ENCODE data around the gene PEAK1. TPM values are rescaled to one million over a fixed set of nuclear protein-coding genes. Genes with fewer than 3 reads are reported as not detected.

The PEAK1 gene
- total and polyA plus RNA-seq, 10 of the 15 experiments (the other 5 are each of a cell fraction or from before 2014, with no cell fraction given): 0.62 to 24.2 (median 11.2) TPM

DNA sequence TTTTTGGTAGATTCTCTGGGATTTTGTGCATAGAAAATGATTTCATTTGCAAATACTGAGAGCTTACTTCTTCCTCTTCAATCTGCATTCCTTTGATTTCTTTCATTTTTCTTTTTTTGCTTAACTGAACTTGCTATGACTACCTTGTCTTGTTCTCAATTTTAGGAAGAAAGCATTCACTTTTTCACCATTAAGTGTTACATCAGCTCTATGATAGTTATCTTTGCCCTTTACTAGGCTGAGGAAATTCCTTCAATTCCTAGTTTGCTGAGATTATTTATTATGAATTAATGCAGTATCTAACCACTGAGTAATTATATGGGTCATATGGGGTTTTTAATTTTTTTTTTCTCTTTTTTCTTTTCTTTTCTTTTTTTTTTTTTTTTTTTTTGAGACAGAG lies 172.8 kb downstream of the PEAK1 start:
- RAD21 ChIA-PET (ENCODE audit: unreplicated experiment): no interaction called here

DNA sequence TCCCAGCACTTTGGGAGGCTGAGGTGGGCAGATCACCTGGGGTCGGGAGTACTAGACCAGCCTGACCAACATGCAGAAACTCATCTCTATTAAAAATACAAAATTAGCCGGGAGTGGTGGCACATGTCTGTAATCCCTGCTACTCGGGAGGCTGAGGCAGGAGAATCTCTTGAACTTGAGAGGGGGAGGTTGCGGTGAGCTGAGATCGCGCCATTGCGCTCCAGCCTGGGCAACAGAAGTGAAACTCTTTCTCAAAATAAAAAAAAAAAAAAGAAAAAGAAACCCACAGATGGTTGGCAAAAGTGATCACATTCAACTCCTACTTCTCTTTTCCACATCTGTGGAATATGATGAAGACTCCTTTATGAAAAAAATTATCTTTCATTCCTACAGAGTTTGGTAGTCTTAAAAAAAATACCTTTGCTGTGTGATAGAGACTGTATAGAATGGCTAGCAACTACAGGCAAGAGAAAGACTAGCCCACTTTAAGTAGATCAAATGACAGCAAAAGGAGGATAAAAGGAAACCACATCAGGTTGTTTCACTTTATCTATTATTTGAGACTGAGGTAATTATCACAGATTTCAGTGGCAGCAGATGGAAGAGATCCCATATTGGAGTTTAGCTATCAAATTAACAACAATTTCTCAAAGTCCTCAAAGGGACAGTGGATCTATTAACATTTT lies 176.0 kb downstream of the PEAK1 start:
- 86% methylated on average over 7 of the region's 7 CpGs for WGBS (ENCODE audit: insufficient coverage, insufficient replicate concordance, low lambda C conversion rate, missing lambda C conversion rate)
- FAIRE-seq (no peak), DNase-seq (ENCODE audit: low read depth, low spot score) (no peak), ATAC-seq (peak; percentile 68)
- intact Hi-C loops (cut with micrococcal nuclease; ENCODE audit: unreplicated experiment) (no loop called here), in situ Hi-C loops (cut with MboI) (no loop called here)
- H3K9ac ChIP-seq (ENCODE audit: control insufficient read depth, insufficient read depth, low read length): no peak overlapping the region
- SMC1A ChIA-PET (ENCODE audit: uncharacterized antibody, unreplicated experiment): interaction anchor here (1.0 to 1.6 kb wide), 3 partner anchors 12 to 253 kb away, joined by 4 to 7 read pairs (median 5); no protein-coding TSS in a partner anchor
- CTCF ChIA-PET: interaction anchor here (0.6 to 1.5 kb wide), 3 partner anchors 8 to 56 kb away, joined by 3 read pairs; no protein-coding TSS in a partner anchor
- H3K36me3 ChIP-seq (ENCODE audit: control insufficient read depth in 2 of 2, insufficient read depth in 2 of 2, low read length in 1 of 2): no peaks in the 10 kb centered on the region
- no peaks in the 10 kb centered on the region for H3K9me3 ChIP-seq (replicated peaks; ENCODE audit: control insufficient read depth, insufficient read depth, low read length)
- H3K27ac ChIP-seq (ENCODE audit: control insufficient read depth, insufficient read depth): no peak overlapping the region
- H3K27me3 ChIP-seq (replicated peaks in 1 of 2; ENCODE audit: control insufficient read depth in 2 of 2, insufficient read depth in 2 of 2, low read length in 1 of 2): no peaks in the 10 kb centered on the region
- POLR2A ChIA-PET: no interaction called here
- H3K79me2 ChIP-seq (ENCODE audit: control insufficient read depth, insufficient read depth, low read length): no peaks in the 10 kb centered on the region
- RAD21 ChIA-PET (ENCODE audit: unreplicated experiment): interaction anchor here (0.6 to 1.1 kb wide), 3 partner anchors 37 to 194 kb away, joined by 3 to 4 read pairs (median 3); no protein-coding TSS in a partner anchor
- H3K4me2 ChIP-seq (ENCODE audit: control insufficient read depth, insufficient read depth): no peak overlapping the region
- H2AFZ ChIP-seq (ENCODE audit: control insufficient read depth, low read depth, low read length): no peak overlapping the region
- BruUV-seq (replicated peaks): no TSS peak
- no peak overlapping the region for H3K4me3 ChIP-seq
- H3K4me1 ChIP-seq (ENCODE audit: control insufficient read depth, insufficient read depth, low read length): no peaks in the 10 kb centered on the region
- no peaks in the 10 kb centered on the region for H4K20me1 ChIP-seq (ENCODE audit: control insufficient read depth, insufficient read depth)
- TF ChIP-seq ETV6 (conservative IDR thresholded peaks at IDR 0.05 in 1 of 2, IDR thresholded peaks at IDR 0.05 in 1 of 2; ENCODE audit: borderline replicate concordance in 1 of 2, low read depth in 1 of 2): no peak
- TF ChIP-seq IKZF2 (IDR thresholded peaks at IDR 0.05): peak in 1 of 2 experiments; percentile 35; a peak in 1 of 4 replicates
- no peak for TF ChIP-seq TCF12 (IDR thresholded peaks at IDR 0.05; ENCODE audit: low read depth, low read length)
- TF ChIP-seq STAT1 (conservative IDR thresholded peaks at IDR 0.05): no peak
- TF ChIP-seq NRF1 (conservative IDR thresholded peaks at IDR 0.05; ENCODE audit: low read depth, low read length): no peak
- TF ChIP-seq POLR2A (IDR thresholded peaks at IDR 0.05; ENCODE audit: low read depth, low read length): no peak
- no peak for TF ChIP-seq CHD1 (IDR thresholded peaks at IDR 0.05; ENCODE audit: low read depth, low read length)
- no peak for TF ChIP-seq POU2F2 (IDR thresholded peaks at IDR 0.05; ENCODE audit: borderline replicate concordance, low read depth, low read length)
- TF ChIP-seq, protein P1, sequence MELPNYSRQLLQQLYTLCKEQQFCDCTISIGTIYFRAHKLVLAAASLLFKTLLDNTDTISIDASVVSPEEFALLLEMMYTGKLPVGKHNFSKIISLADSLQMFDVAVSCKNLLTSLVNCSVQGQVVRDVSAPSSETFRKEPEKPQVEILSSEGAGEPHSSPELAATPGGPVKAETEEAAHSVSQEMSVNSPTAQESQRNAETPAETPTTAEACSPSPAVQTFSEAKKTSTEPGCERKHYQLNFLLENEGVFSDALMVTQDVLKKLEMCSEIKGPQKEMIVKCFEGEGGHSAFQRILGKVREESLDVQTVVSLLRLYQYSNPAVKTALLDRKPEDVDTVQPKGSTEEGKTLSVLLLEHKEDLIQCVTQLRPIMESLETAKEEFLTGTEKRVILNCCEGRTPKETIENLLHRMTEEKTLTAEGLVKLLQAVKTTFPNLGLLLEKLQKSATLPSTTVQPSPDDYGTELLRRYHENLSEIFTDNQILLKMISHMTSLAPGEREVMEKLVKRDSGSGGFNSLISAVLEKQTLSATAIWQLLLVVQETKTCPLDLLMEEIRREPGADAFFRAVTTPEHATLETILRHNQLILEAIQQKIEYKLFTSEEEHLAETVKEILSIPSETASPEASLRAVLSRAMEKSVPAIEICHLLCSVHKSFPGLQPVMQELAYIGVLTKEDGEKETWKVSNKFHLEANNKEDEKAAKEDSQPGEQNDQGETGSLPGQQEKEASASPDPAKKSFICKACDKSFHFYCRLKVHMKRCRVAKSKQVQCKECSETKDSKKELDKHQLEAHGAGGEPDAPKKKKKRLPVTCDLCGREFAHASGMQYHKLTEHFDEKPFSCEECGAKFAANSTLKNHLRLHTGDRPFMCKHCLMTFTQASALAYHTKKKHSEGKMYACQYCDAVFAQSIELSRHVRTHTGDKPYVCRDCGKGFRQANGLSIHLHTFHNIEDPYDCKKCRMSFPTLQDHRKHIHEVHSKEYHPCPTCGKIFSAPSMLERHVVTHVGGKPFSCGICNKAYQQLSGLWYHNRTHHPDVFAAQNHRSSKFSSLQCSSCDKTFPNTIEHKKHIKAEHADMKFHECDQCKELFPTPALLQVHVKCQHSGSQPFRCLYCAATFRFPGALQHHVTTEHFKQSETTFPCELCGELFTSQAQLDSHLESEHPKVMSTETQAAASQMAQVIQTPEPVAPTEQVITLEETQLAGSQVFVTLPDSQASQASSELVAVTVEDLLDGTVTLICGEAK (IDR thresholded peaks at IDR 0.05; ENCODE audit: borderline replicate concordance): no peak

More for the DNA sequence above, 172.8 kb downstream of the PEAK1 start:
- SMC1A ChIA-PET (ENCODE audit: uncharacterized antibody, unreplicated experiment): no interaction called here
- Histone ChIP-seq H3K36me3 (ENCODE audit: control insufficient read depth in 2 of 2, insufficient read depth in 2 of 2, low read length in 1 of 2) (no peaks in the 10 kb centered on the region), H3K4me2 (ENCODE audit: control insufficient read depth, insufficient read depth) (no peak overlapping the region), H4K20me1 (ENCODE audit: control insufficient read depth, insufficient read depth) (no peaks in the 10 kb centered on the region), H3K9ac (ENCODE audit: control insufficient read depth, insufficient read depth, low read length) (no peak overlapping the region), H3K4me3 (no peak overlapping the region), H3K9me3 (replicated peaks; ENCODE audit: control insufficient read depth, insufficient read depth, low read length) (no peaks in the 10 kb centered on the region), H3K4me1 (ENCODE audit: control insufficient read depth, insufficient read depth, low read length) (no peaks in the 10 kb centered on the region), H3K27ac (ENCODE audit: control insufficient read depth, insufficient read depth) (no peak overlapping the region), H3K79me2 (ENCODE audit: control insufficient read depth, insufficient read depth, low read length) (no peaks in the 10 kb centered on the region), H3K27me3 (replicated peaks in 1 of 2; ENCODE audit: control insufficient read depth in 2 of 2, insufficient read depth in 2 of 2, low read length in 1 of 2) (no peaks in the 10 kb centered on the region), H2AFZ (ENCODE audit: control insufficient read depth, low read depth, low read length) (no peak overlapping the region)
- intact Hi-C loops (cut with micrococcal nuclease; ENCODE audit: unreplicated experiment): no loop called here
- no TSS peak for BruUV-seq (replicated peaks)
- DNase-seq (ENCODE audit: low read depth, low spot score) (no peak), FAIRE-seq (no peak), ATAC-seq (no peak)
- POLR2A ChIA-PET: no interaction called here
- CTCF ChIA-PET: no interaction called here
- in situ Hi-C loops (cut with MboI): no loop called here
- TF ChIP-seq PAX5 (IDR thresholded peaks at IDR 0.05; ENCODE audit: borderline replicate concordance, low read depth, low read length): no peak
- TF ChIP-seq SP1 (IDR thresholded peaks at IDR 0.05; ENCODE audit: low read depth, low read length): no peak
- no peak for TF ChIP-seq BRCA1 (IDR thresholded peaks at IDR 0.05; ENCODE audit: low read depth, low read length)
- TF ChIP-seq, protein P2, sequence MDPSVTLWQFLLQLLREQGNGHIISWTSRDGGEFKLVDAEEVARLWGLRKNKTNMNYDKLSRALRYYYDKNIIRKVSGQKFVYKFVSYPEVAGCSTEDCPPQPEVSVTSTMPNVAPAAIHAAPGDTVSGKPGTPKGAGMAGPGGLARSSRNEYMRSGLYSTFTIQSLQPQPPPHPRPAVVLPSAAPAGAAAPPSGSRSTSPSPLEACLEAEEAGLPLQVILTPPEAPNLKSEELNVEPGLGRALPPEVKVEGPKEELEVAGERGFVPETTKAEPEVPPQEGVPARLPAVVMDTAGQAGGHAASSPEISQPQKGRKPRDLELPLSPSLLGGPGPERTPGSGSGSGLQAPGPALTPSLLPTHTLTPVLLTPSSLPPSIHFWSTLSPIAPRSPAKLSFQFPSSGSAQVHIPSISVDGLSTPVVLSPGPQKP (IDR thresholded peaks at IDR 0.05; ENCODE audit: low read depth, low read length): no peak

All from GM12878 (cell line).